Stimulated activated CD8-positive, alpha-beta memory T cell treated with anti-CD3 and anti-CD28 coated beads, Interleukin-12 subunit alpha, Interleukin-12 subunit beta, amount 100 ng/mL, for 24 hours (primary cell): ENCODE measurements around the gene ZNF774.
"Not testable (repeated sequence)": the region's sequence is repeated elsewhere in the genome, so short reads cannot be mapped to it uniquely, and the experiment has no call there.

Experiments
- DNase-seq: peaks from one replicate; pipeline ENCODE4 v3.0.0-alpha.2; 2020; ENCODE audit errors: extremely low read depth

Gene ZNF774

DNA sequence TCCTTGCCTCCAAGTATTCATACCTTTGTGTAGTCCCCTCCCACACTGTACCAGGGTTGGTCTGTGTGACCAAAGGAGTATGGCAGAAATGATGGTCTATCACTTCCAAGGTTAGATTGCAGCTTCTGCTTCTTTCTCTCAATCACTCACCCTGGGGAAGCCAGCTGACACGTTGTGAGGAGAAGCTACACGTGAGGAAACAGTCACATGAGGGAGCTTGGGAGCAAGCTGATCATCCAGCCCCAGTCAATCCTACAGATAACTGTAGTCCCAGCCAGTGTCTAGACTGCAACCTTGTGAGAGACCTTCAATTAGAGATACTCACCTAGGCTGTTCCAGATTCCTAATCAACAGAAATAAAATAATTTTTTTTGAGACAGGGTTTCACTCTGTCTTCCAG is 6.2 kb upstream of the ZNF774 start:
- no peak for DNase-seq

DNA sequence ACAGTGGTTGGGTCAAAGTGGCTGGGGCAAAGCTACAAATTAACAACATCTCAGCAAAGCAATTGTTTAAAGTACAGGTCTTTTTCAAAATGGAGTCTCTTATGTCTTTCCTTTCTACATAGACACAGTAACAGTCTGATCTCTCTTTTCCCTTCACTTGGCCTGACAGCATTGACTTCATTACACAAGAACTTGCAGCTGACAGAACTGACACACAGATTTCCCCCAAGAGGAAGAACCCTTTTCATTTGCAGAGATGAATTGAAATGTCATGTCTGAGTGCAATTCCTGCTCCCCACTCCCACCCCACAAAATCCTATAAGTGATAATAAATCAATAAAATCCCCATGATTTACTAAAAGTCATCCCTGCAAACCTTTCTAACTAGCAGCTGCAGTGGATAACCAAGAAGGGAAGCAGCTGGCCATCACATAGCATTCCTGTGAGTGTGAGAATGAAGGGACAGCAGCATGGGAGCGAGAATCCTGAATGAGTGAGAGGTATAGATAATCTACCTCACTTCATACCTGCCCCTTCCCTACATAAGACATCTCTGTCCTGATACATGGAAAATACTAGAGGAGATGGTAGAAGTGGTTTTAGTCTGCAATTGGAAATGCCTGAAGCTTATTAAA is 4.5 kb upstream of the ZNF774 start:
- not testable (repeated sequence) for DNase-seq

DNA sequence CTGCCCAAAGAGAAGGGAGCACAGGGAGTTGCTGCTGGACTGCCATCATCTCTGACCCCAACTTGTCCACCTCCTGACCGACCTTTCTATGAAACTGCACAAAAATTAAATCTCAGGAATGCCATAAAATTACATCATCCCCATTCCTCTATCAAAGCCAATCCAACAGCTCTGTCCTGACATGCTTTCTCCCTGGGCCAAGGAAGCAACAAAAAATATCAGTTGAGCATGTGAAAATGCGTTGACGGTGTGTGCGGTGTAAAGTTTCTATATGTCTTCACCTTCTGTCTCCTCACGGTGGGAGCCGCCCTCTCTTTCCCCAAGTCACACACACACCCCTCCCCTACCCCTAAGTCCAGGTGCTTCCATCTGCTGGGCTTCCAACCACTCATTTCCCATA is 3.6 kb upstream of the ZNF774 start:
- no peak for DNase-seq

DNA sequence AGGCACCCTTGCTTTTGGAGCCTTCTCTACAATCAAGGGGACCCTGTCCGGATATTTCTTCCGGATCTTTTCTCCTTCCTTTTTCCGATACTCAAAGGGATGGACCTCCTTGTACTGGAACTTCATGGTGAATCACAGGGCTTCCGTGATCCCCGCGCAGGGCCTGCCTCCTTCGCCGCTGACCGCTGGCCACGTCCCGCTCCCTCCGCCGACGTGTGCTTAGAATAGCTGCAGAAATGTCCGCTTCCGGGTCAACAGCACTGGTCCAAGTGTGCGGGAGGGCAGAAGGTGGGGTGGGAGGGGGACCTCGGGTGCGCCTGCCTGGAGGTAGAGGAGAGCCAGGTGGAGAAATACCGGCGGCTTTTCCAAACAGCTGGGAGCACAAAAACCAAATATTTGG is 3.0 kb upstream of the ZNF774 start:
- DNase-seq, result no peak

DNA sequence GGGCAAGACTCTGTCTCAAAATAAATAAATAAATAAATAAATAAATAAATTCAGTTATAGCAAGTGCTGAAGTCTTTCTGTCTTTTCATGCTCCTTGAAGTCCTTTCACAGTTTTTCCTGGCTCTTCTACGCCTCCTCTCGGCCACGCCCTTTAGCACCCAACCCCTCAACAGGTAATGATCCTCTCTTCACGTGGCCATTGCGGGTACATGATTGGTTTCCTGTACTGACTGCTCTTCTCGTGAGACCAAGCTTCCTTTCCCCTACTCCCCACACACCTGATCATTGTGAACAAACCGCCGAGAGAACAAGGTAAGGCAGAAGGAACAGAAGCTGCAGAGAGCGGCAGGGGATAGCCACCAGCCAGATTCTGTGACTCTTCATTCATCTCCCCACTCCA is 2.3 kb upstream of the ZNF774 start:
- no peak for DNase-seq

DNA sequence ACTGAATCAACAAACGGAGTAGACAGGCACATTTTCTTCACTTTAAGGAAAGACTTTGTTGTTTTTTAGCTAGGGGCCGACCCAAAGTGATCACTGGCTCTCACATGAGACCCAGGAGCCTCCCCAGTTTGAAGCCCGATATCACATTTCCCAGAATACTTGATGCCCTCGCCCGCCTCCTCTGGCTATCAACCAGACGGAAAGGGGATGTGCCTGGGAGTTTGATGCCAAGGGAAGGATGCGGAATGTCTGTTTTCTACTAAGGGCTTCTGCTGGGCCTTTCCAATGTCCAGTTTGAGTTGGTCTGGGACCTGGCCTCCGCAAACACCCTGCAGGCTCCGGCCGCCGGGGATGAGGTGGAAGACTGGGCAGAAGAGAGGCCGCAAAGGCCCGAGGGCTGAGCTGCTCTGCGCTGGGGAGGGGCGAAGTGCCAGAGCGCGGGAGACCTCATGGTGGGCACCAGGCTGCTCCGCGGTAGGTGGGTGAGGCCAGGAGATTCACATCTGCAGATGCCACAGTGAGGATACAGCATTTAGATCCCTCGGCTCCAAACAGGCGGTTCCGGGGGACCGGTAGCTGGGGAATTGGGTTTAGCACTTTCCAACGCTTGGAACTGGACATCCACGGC is 491 bp upstream of the ZNF774 start:
- DNase-seq, result no peak

DNA sequence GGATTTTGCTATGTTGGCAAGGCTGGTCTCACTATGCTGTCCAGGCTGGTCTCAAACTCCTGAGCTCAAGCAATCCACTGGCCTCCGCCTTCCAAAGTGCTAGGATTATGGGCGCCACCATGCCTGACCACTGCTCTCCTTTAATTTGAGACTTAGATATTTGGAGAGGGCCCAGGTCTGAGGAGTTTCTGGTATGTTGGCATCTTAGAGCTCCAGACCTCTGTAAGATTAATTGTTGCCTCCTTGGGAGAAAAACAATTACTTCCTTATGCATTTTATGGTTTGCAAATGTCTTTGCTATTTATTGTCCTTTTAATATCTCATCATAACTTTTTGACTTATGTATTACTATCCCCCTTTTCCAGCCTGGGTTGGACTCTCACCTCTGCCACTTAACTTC is 2.9 kb downstream of the ZNF774 start:
- no peak for DNase-seq

DNA sequence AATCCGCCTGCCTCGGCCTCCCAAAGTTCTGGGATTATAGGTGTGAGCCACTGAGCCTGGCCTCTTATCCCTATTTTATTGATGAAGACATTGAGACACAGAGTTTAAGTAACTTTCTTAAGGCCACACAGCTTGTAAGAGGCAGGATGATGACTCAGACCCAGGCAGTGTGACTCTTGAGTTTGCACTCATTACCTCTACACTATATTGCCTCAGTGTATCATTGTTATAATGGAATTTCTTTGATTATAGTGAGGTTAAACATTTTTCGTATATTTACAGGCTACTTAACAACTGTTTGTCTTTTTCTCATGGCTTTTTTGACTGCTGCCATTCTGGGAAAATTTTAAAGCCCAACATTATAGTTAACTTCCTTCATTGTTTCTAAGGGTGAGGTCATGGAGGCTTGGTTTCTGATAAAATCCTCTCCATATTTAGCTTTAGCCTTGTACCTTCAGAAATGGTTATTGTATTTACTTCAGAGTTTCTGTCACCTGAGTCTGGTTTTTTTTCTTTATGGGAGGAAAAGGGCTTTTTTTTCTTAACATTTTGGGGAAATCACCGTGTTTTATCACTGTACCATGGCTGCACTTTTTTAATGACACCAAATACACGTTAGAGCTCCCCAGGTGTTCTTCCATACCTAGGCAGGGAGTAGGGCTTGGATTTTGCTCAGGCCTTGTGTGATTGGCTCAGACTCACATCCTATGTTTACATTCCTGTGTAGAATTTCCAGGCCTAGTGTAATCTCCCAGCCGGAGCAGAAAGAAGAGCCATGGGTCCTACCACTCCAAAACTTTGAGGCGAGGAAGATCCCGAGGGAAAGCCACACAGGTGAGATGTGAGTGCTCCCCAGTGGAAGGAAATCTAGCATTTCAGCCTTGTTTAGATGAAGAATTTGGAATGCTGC is 6.3 kb downstream of the ZNF774 start:
- no peak for DNase-seq

DNA sequence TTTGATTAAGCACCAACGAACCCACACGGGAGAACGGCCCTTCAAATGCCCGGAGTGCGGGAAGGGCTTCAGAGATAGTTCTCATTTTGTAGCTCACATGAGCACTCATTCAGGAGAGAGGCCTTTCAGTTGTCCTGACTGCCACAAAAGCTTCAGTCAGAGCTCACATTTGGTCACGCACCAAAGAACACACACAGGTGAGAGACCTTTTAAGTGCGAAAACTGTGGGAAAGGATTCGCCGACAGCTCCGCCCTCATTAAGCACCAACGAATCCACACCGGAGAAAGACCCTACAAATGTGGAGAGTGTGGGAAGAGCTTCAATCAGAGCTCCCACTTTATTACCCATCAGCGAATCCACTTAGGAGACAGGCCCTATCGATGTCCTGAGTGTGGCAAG is 8.7 kb downstream of the ZNF774 start:
- no peak for DNase-seq

DNA sequence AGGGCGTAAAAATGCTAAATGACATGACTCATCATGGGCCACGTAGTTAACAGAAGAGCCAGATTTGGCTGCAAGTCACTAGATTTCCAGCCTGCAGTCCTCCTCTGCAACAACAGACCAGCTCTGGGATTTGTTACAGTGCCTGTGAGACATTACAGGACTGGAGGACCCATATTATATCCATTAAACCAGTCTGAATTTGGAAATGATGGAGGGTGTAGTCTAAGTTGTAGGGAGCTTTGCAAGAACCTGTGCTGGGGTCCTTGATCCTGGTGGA is 10.8 kb downstream of the ZNF774 start:
- no peak for DNase-seq

DNA sequence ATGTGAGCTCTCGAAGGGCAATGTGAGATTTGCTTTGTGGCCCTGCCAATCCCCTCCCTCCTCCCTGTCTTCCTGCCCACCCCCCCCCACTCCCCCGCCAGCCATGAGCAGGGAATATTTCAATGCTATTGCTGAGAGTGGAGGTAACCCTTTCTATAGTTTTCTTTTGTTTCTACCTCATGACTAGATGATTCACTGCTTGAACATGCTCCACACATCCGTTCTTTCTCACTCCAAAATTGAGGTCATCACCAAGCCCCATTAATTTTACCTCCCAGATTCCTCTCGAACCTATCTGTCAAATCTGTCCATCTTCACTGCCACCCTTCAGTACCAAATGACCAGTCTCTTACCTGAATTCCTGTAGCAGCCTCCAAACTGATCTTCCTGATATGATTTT is 12.2 kb downstream of the ZNF774 start:
- no peak for DNase-seq

DNA sequence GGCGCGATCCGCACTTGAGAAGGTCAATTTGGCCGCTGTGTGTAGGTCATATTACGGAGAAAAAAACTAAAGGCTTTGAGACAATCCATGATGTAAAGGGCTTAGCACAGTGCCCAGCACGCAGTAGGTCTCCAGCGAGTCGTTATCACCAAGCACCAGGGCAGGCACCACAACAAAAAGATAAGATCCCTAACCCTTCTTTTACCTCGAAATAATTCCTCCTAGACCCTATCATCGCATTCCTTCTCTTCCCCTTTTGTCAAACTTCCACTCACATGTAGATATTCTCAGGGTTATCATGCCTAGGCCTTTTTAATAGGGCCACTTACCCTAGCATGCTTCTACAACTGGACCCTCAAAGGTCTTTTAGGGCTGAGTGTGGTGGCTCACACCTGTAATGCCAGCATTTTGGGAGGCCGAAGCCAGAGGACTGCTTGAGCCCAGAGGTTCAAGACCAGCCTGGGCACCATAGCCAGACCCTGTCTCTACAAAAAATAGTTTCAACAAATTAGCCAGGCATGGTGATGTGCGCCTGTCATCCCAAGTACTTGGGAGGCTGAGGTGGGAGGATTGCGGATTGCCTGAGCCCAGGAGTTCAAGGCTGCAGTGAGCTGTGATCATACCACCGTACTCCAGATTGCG is 13.5 kb downstream of the ZNF774 start:
- DNase-seq, result no peak

DNA sequence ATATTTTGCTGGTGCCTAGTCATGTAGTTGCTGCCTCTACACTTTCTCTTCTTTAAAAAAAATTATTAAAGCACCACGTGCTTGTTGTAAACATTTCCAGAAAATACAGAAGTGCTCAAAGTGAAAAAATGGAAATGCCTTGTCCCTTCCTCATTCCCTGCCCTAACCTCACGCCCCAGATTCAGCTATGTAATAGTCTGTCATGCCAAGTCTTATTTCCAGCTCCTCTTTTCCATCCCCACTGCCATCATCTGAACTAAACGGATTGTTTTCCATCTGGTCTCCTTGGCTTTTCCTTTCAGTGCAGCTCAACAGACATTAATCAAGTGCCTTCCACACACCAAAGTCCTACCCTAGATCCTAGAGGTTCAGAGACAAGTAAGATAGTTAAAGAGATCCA is 15.5 kb downstream of the ZNF774 start:
- DNase-seq, result no peak

DNA sequence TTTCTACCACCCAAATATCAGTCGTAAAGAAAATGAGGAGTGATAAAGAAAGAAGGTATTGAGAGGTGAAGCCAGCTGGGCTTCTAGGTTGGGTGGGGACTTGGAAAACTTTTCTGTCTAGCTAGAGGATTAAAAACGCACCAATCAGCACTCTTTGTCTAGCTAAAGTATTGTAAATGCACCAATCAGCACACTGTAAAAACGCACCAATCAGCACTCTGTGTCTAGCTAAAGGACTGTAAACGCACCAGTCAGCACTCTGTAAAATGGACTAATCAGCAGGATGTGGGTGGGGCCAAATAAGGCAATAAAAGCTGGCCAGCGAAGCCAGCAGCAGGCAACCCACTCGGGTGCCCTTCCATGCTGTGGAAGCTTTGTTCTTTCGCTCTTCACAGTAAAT is 23.0 kb downstream of the ZNF774 start:
- no peak for DNase-seq

DNA sequence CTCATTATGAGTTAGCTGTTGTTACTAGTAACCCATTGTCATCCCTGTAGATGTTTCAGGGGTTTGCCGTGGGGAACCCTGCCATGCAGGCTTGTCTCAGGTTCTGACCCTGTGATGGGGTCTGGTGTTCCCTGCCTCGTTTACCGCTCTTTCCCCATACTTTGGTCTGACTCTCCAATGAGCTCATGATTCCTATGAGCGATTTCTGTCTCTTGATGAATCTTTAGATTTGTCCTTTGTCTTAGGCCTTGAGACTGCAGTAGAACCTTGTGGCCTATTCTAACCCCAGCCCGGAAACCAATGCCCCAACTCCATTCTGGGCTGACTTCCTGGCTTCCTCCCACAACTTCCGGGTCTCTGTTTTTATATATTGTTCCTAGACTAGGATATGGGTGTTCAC is 24.7 kb downstream of the ZNF774 start:
- DNase-seq, result no peak

DNA sequence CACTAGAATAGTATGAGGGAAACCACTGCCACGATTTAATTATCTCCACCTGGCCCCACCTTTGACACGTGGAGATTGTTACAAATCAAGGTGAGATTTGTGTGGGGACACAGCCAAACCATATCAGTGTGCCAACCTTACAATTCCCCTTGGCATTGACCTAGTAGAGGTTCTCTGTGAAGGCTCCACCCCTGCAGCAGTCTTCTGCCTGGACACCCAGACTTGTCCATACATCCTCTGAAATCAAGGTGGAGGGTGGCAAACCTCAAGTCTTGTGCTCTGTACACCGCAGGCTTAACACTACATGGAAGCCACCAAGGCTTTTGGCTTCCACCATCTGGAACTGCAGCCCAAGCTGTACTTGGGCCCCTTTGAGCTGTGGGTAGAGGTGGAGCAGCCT is 27.2 kb downstream of the ZNF774 start:
- DNase-seq, result no peak

DNA sequence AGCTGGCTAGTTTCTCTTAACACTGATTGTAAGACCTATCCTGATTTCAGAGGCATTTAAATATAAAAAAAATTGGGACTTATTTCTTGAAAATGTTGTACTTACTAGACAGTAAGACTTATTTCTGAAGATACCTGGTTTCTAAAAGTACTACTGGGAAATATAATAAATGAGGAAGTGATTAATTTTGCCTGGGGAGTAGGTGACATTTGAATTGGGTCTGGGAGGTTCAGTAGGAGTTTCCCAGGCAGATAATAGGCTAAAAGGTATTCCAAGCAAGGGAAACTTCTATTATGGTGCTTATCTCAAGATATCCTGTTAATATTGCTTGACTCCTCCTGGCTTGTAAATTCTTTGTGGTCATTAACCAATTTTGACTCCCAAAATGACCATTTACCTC is 29.4 kb downstream of the ZNF774 start:
- DNase-seq, result no peak

DNA sequence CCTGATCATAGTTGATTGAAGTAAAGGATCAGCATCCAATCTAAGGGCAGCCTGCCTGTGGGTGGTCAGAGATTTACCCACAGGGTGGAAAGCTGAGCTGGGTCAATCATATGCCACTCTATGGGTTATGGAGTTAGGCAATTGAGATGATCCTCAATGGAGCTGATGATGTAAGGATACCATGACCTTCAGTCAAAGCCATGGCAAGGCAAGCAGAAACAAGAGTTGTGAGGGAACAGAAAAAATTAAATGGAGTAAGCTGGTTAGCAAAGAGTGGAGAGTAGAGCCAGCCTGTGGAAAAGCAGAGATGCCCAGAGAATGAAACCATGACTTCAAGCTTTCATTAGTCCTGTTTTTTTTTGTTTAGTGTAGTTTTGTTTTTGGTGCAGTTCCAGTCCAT is 30.2 kb downstream of the ZNF774 start:
- no peak for DNase-seq

DNA sequence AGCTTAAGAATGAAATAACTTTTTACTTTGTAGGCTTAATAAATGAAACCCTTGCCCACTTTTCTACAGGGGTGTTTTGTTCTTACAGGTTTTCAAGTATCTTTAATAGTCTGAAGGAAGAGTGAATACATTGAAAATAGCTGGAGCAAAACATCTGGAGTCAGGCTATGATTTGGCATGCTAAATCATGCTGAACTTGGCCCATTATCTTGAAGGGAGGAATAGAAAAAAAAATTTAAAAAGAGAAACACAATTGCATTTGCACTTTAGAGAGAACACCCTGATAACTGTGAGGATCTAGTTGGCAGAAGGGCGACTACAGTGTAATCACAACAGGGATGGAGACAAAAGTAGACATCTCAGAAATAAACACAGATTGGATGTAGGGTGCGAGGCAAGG is 34.1 kb downstream of the ZNF774 start:
- no peak for DNase-seq

DNA sequence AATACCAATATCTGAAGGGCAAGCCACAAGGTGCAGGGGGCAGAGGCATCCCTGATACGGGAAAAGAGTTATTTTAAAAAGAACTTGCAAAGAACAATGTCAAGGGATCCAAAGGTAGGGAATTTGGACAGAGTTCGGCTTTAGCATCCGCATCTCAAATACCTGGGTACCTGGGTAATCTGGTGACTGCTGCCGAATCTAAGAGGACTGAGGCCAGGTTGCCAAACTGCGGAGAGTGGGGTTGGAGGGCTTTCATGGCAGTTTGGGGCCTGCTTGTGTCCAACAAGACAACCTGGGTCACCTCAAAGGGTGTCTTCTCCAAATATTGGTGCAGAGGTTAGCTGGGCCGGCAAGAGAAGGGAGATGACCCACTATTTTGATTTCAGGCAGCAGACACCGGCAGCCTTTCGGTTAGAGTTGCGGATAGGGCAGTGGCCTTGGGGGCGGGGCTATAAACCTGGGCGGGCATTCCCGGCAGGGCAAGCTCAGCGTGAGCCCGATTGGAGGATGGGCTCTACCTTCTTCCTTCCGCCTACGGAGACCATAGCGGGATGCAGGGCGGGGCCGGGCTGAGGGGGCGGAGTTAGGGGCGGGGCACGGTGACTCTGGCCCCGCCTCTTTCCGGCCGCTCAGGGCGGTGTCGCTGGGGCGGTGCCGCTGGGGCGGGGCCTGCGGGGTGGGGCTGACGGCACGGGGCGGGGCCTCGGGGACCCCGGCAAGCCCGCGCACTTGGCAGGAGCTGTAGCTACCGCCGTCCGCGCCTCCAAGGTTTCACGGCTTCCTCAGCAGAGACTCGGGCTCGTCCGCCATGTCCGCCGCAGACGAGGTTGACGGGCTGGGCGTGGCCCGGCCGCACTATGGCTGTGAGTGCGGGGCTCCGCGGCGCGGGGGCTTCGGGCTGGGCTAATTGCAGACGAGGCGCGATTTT is 35.7 kb downstream of the ZNF774 start, which contains the start of gene IQGAP1:
IQGAP1 (plus strand) TSS at position 709 of the 928 bp plus-strand sequence; CDS start at position 809, 100 bp downstream.
- peak; percentile 93 for DNase-seq
